ENCODE measurements around the gene YOD1.
A peak's percentile ranks its signal among the peaks of the same experiment; 100 is the strongest.

YOD1 gene

DNA sequence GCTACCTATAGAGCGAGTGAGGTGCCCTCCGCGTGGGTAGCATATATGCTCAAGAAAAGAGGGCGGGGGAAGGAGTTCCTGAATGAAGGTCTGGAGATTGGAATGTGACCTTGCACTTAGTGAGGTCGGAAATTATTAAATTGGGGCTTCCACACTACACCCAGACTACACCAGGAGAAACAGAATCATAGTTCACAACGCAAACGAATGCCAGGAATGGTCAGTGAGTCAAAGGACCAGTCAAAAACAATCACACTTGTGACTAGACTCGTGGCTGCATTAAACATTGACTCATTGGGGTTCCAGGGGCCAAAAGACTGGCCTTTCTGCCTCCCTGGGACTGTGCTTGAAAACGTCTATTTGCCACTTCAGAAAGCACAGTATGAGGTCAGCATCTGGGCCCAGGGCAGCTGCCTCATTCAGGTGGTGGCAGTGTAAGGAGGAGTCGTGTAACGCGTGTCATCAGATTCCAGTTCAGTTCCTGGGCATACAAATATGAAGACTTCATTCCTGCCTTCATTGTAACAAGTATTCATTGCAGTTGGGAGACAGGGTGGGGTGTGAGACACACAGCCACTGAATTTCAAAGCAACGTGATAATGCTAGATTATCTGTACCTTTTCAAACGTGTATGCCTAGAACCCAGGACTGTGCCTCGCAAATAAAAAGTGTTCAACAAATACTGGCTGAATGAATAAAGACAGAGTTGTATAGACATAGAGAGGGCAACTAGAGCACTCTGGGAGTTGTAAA, at the start of gene YOD1:
Gene YOD1 (minus strand): TSS at position 18 of the 753 bp plus-strand sequence. CDS start 178 bp downstream, outside the sequence.
- Histone ChIP-seq H3K27ac (peak within 1 kb of the TSS; percentile 17; the same call in 1 of the 2 replicates), H3K27me3 (ENCODE audit: insufficient read depth, low read depth, severe bottlenecking) (peaks cover 73% of the 10 kb centered on the region), H3K9me3 (ENCODE audit: severe bottlenecking) (peaks cover 35% of the 10 kb centered on the region), H3K36me3 (peaks cover 12% of the 10 kb centered on the region), H3K4me3 (ENCODE audit: low read depth, low read length) (peak within 1 kb of the TSS; percentile 72)
- TF ChIP-seq, protein P1, sequence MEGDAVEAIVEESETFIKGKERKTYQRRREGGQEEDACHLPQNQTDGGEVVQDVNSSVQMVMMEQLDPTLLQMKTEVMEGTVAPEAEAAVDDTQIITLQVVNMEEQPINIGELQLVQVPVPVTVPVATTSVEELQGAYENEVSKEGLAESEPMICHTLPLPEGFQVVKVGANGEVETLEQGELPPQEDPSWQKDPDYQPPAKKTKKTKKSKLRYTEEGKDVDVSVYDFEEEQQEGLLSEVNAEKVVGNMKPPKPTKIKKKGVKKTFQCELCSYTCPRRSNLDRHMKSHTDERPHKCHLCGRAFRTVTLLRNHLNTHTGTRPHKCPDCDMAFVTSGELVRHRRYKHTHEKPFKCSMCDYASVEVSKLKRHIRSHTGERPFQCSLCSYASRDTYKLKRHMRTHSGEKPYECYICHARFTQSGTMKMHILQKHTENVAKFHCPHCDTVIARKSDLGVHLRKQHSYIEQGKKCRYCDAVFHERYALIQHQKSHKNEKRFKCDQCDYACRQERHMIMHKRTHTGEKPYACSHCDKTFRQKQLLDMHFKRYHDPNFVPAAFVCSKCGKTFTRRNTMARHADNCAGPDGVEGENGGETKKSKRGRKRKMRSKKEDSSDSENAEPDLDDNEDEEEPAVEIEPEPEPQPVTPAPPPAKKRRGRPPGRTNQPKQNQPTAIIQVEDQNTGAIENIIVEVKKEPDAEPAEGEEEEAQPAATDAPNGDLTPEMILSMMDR (IDR thresholded peaks at IDR 0.05; ENCODE audit: low read depth, low read length) = no peak
- DNase-seq = no peak

DNA sequence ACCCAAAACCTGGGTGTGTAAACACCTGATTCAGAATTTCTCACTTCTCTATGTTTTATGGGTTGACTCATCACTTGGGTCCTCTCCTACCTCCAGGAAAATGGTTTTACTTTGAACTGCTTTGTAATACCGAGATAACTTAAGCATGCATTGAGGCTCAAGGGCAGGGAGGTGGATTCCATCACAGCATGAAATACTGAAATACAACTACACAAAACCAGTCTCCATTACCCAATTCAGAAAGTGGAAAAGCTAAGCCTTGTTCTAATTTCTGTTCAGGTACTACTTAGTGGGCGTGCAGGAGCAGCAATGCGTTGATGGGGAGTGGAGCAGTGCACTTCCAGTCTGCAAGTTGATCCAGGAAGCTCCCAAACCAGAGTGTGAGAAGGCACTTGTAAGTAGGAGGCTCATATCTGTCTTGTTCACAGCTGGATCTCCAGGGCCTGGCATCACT, 46.9 kb upstream of the YOD1 start:
- Histone ChIP-seq H3K27me3 (ENCODE audit: insufficient read depth, low read depth, severe bottlenecking) (peaks cover 94% of the 10 kb centered on the region), H3K36me3 (no peaks in the 10 kb centered on the region), H3K4me3 (ENCODE audit: low read depth, low read length) (no peak overlapping the region), H3K9me3 (ENCODE audit: severe bottlenecking) (peaks cover 12% of the 10 kb centered on the region), H3K27ac (no peak overlapping the region)
- TF ChIP-seq, protein P1 (IDR thresholded peaks at IDR 0.05; ENCODE audit: low read depth, low read length) = no peak
- no peak for DNase-seq

DNA sequence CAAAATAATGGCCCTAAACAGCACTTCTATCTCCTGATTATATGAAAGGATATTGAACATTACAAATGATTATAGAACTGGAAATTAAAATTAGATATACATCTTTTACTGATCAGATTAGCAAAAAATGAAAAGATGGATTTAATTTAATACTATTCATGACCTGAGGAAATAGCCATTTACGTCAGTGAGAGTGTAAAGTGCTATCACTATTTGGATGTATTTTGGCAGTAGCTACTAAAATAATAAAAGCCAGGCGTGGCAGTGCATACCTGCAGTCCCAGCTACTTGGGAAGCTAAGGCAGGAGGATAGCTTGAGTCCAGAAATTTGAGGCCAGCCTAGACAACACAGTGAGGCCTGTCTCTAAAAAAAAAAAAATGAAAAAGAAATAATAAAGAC, 42.9 kb upstream of the YOD1 start:
- Histone ChIP-seq H3K36me3 (no peaks in the 10 kb centered on the region), H3K4me3 (ENCODE audit: low read depth, low read length) (no peak overlapping the region), H3K27ac (no peak overlapping the region), H3K27me3 (ENCODE audit: insufficient read depth, low read depth, severe bottlenecking) (peaks cover 95% of the 10 kb centered on the region), H3K9me3 (ENCODE audit: severe bottlenecking) (peaks cover 7% of the 10 kb centered on the region)
- TF ChIP-seq, protein P1 (IDR thresholded peaks at IDR 0.05; ENCODE audit: low read depth, low read length) = no peak
- DNase-seq = no peak

- Histone ChIP-seq H3K27ac (no peak overlapping the region), H3K9me3 (ENCODE audit: severe bottlenecking) (no peaks in the 10 kb centered on the region)
Measured at GRCh38 chr1:207091200-207091908, 40.3 kb upstream of the YOD1 start.

DNA sequence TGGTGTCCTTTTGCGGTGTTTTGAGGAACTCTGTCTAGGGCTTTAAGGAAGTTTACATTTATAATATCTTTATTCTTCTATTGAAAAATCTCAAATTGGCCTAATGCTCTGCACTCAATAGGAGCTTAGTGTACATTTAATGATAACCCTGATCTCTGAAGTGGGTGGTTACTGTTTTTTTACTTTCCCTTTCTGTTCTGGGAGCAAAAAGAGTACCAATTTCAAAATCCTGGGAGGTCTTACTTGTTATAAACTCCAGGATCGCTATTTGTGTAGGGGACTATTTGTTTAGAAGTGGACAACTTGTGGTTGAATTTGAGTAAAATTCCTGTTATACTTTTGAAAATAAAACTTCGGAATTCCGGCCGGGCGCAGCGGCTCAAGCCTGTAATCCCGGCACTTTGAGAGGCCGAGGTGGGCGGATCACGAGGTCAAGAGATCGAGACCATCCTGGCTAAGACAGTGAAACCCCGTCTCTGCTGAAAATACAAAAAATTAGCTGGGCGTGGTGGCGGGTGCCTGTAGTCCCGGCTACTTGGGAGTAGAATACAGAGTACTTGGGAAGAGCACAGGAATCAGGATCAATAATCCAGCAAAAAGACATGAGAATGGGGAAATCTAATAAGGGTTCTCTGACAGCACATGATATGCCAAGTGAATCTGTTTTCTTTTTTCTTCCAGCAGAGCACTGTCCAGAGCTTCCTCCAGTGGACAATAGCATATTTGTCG, 38.8 kb upstream of the YOD1 start:
- Histone ChIP-seq H3K27me3 (ENCODE audit: insufficient read depth, low read depth, severe bottlenecking) (peaks cover 100% of the 10 kb centered on the region), H3K9me3 (ENCODE audit: severe bottlenecking) (no peaks in the 10 kb centered on the region), H3K4me3 (ENCODE audit: low read depth, low read length) (no peak overlapping the region), H3K27ac (no peak overlapping the region), H3K36me3 (no peaks in the 10 kb centered on the region)
- DNase-seq = no peak
- TF ChIP-seq, protein P1 (IDR thresholded peaks at IDR 0.05; ENCODE audit: low read depth, low read length) = no peak

More at GRCh38 chr1:207091200-207091908, 40.3 kb upstream of the YOD1 start:
- TF ChIP-seq, protein P1 (IDR thresholded peaks at IDR 0.05; ENCODE audit: low read depth, low read length) = no peak
- no peak for DNase-seq
- H3K4me3 ChIP-seq (ENCODE audit: low read depth, low read length) = no peak overlapping the region
- no peaks in the 10 kb centered on the region for H3K36me3 ChIP-seq
- H3K27me3 ChIP-seq (ENCODE audit: insufficient read depth, low read depth, severe bottlenecking) = peaks cover 100% of the 10 kb centered on the region

Measured in WERI-Rb-1 (cell line).